ENCODE measurements around the gene ENTREP3. TPM values are rescaled to one million over a fixed set of nuclear protein-coding genes. Genes with fewer than 3 reads are reported as not detected.
A peak's percentile ranks its signal among the peaks of the same experiment; 100 is the strongest.
"Not testable (repeated sequence)": the region's sequence is repeated elsewhere in the genome, so short reads cannot be mapped to it uniquely, and the experiment has no call there.

The ENTREP3 gene
- total and polyA plus RNA-seq, 7 experiments from 2014 or later, result 1.8 to 24.3 (median 11.6) TPM

DNA sequence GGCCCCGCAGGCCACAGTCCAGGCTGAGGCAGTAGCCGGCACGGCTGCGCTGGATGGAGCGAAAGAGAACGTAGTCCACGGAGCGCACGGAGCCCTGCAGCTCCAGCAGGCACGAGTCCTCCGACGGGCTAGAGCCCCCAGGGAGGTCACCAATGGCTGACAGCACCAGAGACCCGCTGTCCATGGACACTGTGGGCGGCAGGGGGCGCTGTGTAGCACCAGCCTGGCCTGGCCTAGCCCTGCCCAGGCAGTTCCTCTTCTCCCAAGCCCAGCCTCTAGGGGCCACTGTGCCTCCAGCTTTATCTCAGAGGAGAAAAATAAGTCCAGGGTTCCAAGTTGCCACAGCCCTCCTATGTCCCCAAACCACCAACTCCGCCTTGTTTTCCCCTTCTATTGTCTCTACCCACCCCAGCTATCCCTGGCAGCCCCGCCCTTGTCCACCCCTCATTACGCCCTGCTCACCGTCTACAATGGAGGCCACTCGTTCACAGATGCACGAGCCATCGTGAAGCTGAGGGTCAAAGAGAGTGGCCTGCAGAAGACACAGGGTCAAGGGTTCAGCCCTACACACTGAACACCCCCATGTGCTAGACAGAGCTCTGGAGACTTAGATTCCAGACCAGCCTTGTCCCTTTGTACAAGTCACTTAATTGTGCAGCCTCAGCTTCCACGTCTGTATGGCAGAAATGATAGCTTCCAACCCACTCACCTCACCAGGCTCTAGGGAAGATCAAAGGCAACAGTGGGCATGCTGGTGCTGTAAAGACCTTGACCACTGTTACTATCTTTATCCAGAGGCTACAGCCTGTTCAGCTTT, 4.4 kb downstream of the ENTREP3 start:
- Mint-ChIP-seq H3K9me3 (peaks cover 0 to 1% (median 0%) of the 10 kb centered on the region in 11 donors), H3K4me1 (peaks cover 21 to 36% (median 24%) of the 10 kb centered on the region in 7 donors), H3K27ac (peak overlapping the region in 7 of 9 donors; percentile 29 to 86 (median 69)), H3K4me3 (peak overlapping the region in 9 of 10 donors; percentile 45 to 83 (median 62)), H3K27me3 (no peaks in the 10 kb centered on the region), H3K36me3 (no peaks in the 10 kb centered on the region)
- POLR2A ChIA-PET, result interaction anchor here (0.6 to 4.0 kb wide), 10 partner anchors 10 to 131 kb away, joined by 3 to 34 read pairs (median 4); partner anchors contain the start of genes RUSC1 and SCAMP3
- H3K4me3 ChIP-seq (ENCODE audit: low read length), result peak overlapping the region; percentile 54
- peak; percentile 99 for ATAC-seq
- DNase-seq, result peak; percentile 86 to 98 (median 93)
- peaks cover 4 to 10% of the 10 kb centered on the region in 2 donors for H3K4me1 ChIP-seq (ENCODE audit: control insufficient read depth in 2 of 2, insufficient read depth in 2 of 2, low read length in 2 of 2)
- H3K36me3 ChIP-seq (ENCODE audit: control insufficient read depth in 2 of 3, insufficient read depth in 3 of 3, low read length in 3 of 3), result no peaks in the 10 kb centered on the region
- CTCF ChIA-PET, result interaction anchor here (0.5 to 6.4 kb wide), 35 partner anchors 9 to 1135 kb away, joined by 3 to 105 read pairs (median 4); partner anchors contain the start of genes CLK2, FDPS, MTX1 and RUSC1
- H3K9me3 ChIP-seq (ENCODE audit: control insufficient read depth in 2 of 3, low read length in 3 of 3), result no peaks in the 10 kb centered on the region
- intact Hi-C loops (cut with micrococcal nuclease), result loop anchor here (1.0 to 10.0 kb wide), 9 partner anchors 22 to 478 kb away; partner anchors contain the start of genes FDPS (in 2 of the 2), ASH1L (in 1 of the 2), CLK2 (in 1 of the 2) and HCN3 (in 1 of the 2)
- H3K27ac ChIP-seq (ENCODE audit: low read depth, low read length), result peak overlapping the region; percentile 49
- H3K27me3 ChIP-seq (ENCODE audit: control insufficient read depth in 2 of 2, insufficient read depth in 2 of 2, low read length in 2 of 2), result no peaks in the 10 kb centered on the region

GRCh38 chr1:155250246-155250632, 5.0 kb downstream of the ENTREP3 start:
- no peaks in the 10 kb centered on the region for H3K36me3 ChIP-seq (ENCODE audit: control insufficient read depth in 2 of 3, insufficient read depth in 3 of 3, low read length in 3 of 3)
- intact Hi-C loops (cut with micrococcal nuclease), result loop anchor here (1.0 to 10.0 kb wide), 9 partner anchors 23 to 479 kb away; partner anchors contain the start of genes FDPS (in 2 of the 2), ASH1L (in 1 of the 2), CLK2 (in 1 of the 2) and HCN3 (in 1 of the 2)
- H3K27ac Mint-ChIP-seq, result peak overlapping the region in 5 of 9 donors; percentile 38 to 86 (median 75)
- H3K4me1 Mint-ChIP-seq, result peaks cover 20 to 33% (median 21%) of the 10 kb centered on the region in 7 donors
- H3K9me3 Mint-ChIP-seq, result no peaks in the 10 kb centered on the region
- POLR2A ChIA-PET, result interaction anchor here (0.6 to 4.0 kb wide), 8 partner anchors 9 to 132 kb away, joined by 3 to 34 read pairs (median 4); partner anchors contain the start of gene SCAMP3
- DNase-seq (peak in 1 of 9 donors; percentile 26), ATAC-seq (peak; percentile 14)
- no peaks in the 10 kb centered on the region for H3K27me3 Mint-ChIP-seq
- peak overlapping the region; percentile 45 to 83 (median 68) for H3K4me3 Mint-ChIP-seq
- no peaks in the 10 kb centered on the region for H3K36me3 Mint-ChIP-seq
- peak overlapping the region; percentile 54 for H3K4me3 ChIP-seq (ENCODE audit: low read length)
- H3K27ac ChIP-seq (ENCODE audit: low read depth, low read length), result peak overlapping the region; percentile 49
- no peaks in the 10 kb centered on the region for H3K9me3 ChIP-seq (ENCODE audit: control insufficient read depth in 2 of 3, low read length in 3 of 3)
- CTCF ChIA-PET, result interaction anchor here (0.6 to 6.4 kb wide), 24 partner anchors 8 to 1134 kb away, joined by 3 to 105 read pairs (median 4); partner anchors contain the start of genes CLK2, FDPS, MTX1 and RUSC1
- H3K27me3 ChIP-seq (ENCODE audit: control insufficient read depth in 2 of 2, insufficient read depth in 2 of 2, low read length in 2 of 2), result no peaks in the 10 kb centered on the region
- H3K4me1 ChIP-seq (ENCODE audit: control insufficient read depth in 2 of 2, insufficient read depth in 2 of 2, low read length in 2 of 2), result peaks cover under 1 to 7% of the 10 kb centered on the region in 2 donors

DNA sequence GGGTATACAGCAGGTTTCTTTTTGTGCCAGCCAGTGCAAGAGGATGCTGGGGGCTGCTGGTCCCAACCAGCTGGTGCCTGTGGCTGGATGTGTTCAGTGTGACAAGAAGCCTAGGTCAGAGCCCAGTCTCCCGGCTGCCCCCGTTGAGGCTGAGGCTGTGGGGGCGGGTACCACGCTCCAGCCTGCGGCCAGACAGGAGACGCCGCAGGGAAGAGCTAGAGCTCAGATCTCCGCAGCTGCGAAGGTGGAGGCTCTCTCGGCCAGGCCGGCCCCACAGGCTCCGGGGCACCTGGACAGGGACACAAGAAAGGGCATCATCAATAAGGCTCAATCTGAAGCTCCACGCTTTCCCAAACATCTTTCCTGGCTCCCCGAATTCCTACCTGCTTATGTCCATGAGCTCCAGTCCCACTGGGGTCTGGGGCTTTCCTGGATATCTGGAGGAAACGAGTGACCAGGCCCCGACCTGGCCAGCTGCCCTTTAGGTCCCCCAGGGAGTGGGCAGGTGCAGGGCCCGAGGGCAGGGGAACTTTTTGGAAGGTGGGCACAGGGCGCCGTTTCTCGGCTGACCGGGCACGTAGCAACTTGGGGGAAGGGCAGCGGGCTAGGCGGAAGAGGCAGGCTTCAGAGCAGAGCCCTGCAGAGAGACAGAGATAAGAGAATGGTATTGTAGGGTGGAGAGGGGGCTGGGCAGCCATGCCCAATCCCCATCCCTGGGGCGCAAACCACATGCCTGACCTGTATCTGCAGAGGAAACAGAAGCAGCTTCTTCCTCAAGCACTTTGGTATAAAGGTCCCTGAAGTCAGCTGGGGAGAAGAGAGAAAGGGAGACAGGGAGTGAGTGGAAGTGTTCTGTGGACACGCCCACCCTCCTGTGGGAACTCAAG, 7.4 kb downstream of the ENTREP3 start:
- Histone ChIP-seq H3K9me3 (ENCODE audit: control insufficient read depth in 2 of 3, low read length in 3 of 3) (no peaks in the 10 kb centered on the region), H3K4me3 (ENCODE audit: low read length) (no peak overlapping the region), H3K27ac (ENCODE audit: low read depth, low read length) (no peak overlapping the region), H3K4me1 (ENCODE audit: control insufficient read depth in 2 of 2, insufficient read depth in 2 of 2, low read length in 2 of 2) (peaks cover 10 to 11% of the 10 kb centered on the region in 2 donors), H3K36me3 (ENCODE audit: control insufficient read depth in 2 of 3, insufficient read depth in 3 of 3, low read length in 3 of 3) (no peaks in the 10 kb centered on the region), H3K27me3 (ENCODE audit: control insufficient read depth in 2 of 2, insufficient read depth in 2 of 2, low read length in 2 of 2) (no peaks in the 10 kb centered on the region)
- DNase-seq, result no peak
- intact Hi-C loops (cut with micrococcal nuclease), result no loop called here
- ATAC-seq, result no peak
- Mint-ChIP-seq H3K36me3 (peaks cover 0 to 5% (median 0%) of the 10 kb centered on the region in 5 donors), H3K9me3 (peaks cover 0 to 8% (median 0%) of the 10 kb centered on the region in 11 donors), H3K4me1 (peaks cover 20 to 35% (median 25%) of the 10 kb centered on the region in 7 donors), H3K27ac (no peak overlapping the region), H3K4me3 (no peak overlapping the region), H3K27me3 (peaks cover 0 to 6% (median 3%) of the 10 kb centered on the region in 5 donors)
- POLR2A ChIA-PET, result interaction anchor here (0.9 to 1.8 kb wide), 3 partner anchors 13 to 76 kb away, joined by 5 to 6 read pairs (median 5); partner anchors contain the start of gene THBS3
- CTCF ChIA-PET, result interaction anchor here (0.6 to 6.4 kb wide), 5 partner anchors 57 to 906 kb away, joined by 3 to 105 read pairs (median 3); partner anchors contain the start of gene RUSC1

DNA sequence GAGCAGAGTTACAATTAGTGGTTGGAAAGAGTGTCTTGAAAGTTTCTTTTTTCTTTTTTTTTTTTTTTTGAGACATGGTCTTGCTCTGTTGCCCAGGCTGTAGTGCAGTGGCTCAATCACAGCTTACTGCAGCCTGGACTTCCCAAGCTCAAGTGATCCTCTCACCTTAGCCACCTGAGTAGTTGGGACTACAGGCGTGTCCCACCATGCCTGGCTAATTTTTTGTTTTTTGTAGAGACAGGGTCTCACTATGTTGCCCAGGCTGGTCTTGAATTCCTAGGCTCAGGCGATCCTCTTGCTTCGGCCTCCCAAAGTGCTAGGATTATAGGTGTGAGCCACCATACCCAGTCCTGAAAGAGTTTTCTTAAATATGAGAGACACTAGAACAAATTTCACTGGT, 8.5 kb downstream of the ENTREP3 start:
- CTCF ChIA-PET, result interaction anchor here (6.4 kb wide), 1 partner anchor 74 kb away, joined by 105 read pairs; the partner anchor contains the start of gene RUSC1

DNA sequence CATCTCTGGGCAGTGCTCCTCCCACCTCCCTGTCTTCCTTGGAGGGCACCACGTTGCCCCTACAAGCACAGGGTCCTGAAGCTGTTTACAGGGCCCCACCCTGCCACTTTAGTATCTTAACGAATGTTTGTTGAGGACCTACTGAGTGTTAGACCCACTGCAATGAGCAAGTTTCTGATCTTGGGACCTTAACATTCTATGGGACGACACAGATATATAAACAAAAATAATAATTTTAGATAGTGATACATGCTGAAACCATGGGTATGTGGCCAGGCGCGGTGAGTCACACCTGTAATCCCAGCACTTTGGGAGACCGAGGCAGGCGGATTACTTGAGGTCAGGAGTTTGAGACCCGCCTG, 10.1 kb downstream of the ENTREP3 start:
- Mint-ChIP-seq H3K27ac (peak overlapping the region; percentile 94 to 100 (median 98)), H3K27me3 (peaks cover 0 to 6% (median 3%) of the 10 kb centered on the region in 5 donors), H3K4me3 (peak overlapping the region; percentile 84 to 97 (median 91)), H3K36me3 (peaks cover 0 to 5% (median 0%) of the 10 kb centered on the region in 5 donors), H3K9me3 (peaks cover 0 to 8% (median 0%) of the 10 kb centered on the region in 11 donors), H3K4me1 (peaks cover 33 to 52% (median 43%) of the 10 kb centered on the region in 7 donors)
- no peak for DNase-seq
- Histone ChIP-seq H3K27me3 (ENCODE audit: control insufficient read depth in 2 of 2, insufficient read depth in 2 of 2, low read length in 2 of 2) (no peaks in the 10 kb centered on the region), H3K4me3 (ENCODE audit: low read length) (peak overlapping the region; percentile 63), H3K9me3 (ENCODE audit: control insufficient read depth in 2 of 3, low read length in 3 of 3) (no peaks in the 10 kb centered on the region), H3K4me1 (ENCODE audit: control insufficient read depth in 2 of 2, insufficient read depth in 2 of 2, low read length in 2 of 2) (peaks cover 19 to 20% of the 10 kb centered on the region in 2 donors), H3K27ac (ENCODE audit: low read depth, low read length) (peak overlapping the region; percentile 73), H3K36me3 (ENCODE audit: control insufficient read depth in 2 of 3, insufficient read depth in 3 of 3, low read length in 3 of 3) (no peaks in the 10 kb centered on the region)
- CTCF ChIA-PET, result interaction anchor here (0.7 to 1.0 kb wide), 2 partner anchors 8 to 1601 kb away, joined by 3 read pairs; no protein-coding TSS in a partner anchor
- POLR2A ChIA-PET, result interaction anchor here (0.5 to 3.8 kb wide), 16 partner anchors 10 to 968 kb away, joined by 3 to 20 read pairs (median 3); partner anchors contain the start of genes ENTREP3, FDPS, PMF1 and SCAMP3
- ATAC-seq, result no peak
- intact Hi-C loops (cut with micrococcal nuclease), result loop anchor here (2.0 kb wide), 2 partner anchors 32 to 50 kb away; partner anchors contain the start of gene HCN3 (in 1 of the 2)

More for the DNA sequence above, 8.5 kb downstream of the ENTREP3 start:
- H3K4me3 ChIP-seq (ENCODE audit: low read length); H3K9me3 ChIP-seq (ENCODE audit: control insufficient read depth in 2 of 3, low read length in 3 of 3); H3K36me3 Mint-ChIP-seq; DNase-seq; H3K27me3 ChIP-seq (ENCODE audit: control insufficient read depth in 2 of 2, insufficient read depth in 2 of 2, low read length in 2 of 2); H3K27ac ChIP-seq (ENCODE audit: low read depth, low read length); ATAC-seq; H3K27me3 Mint-ChIP-seq; H3K36me3 ChIP-seq (ENCODE audit: control insufficient read depth in 2 of 3, insufficient read depth in 3 of 3, low read length in 3 of 3); H3K9me3 Mint-ChIP-seq; intact Hi-C loops (cut with micrococcal nuclease): not testable (repeated sequence)
- POLR2A ChIA-PET, result interaction anchor here (1.8 kb wide), 1 partner anchor 15 kb away, joined by 6 read pairs; no protein-coding TSS in a partner anchor
- Mint-ChIP-seq H3K4me1 (peaks cover 22 to 42% (median 30%) of the 10 kb centered on the region in 7 donors), H3K27ac (peak overlapping the region in 7 of 9 donors; percentile 9 to 100 (median 43)), H3K4me3 (peak overlapping the region in 1 of 10 donors; percentile 36)
- H3K4me1 ChIP-seq (ENCODE audit: control insufficient read depth in 2 of 2, insufficient read depth in 2 of 2, low read length in 2 of 2), result peaks cover 12 to 13% of the 10 kb centered on the region in 2 donors

All from naive thymus-derived CD4-positive, alpha-beta T cell (primary cell).